ENCODE measurements around the gene GSE1. TPM values are rescaled to one million over a fixed set of nuclear protein-coding genes. Genes with fewer than 3 reads are reported as not detected.

GSE1 gene
- total RNA-seq, 2 experiments from 2014 or later: 29.6 to 30.0 TPM

- POLR2A ChIA-PET: no interaction called here
- CTCF ChIA-PET: interaction anchor here (1.4 to 1.5 kb wide), 2 partner anchors 13 to 20 kb away, joined by 4 read pairs; no protein-coding TSS in a partner anchor
Measured at GRCh38 chr16:85636234-85636812, 23.2 kb downstream of the GSE1 start.

GRCh38 chr16:85637061-85637807 is 24.1 kb downstream of the GSE1 start:
- ChIA-PET CTCF (interaction anchor here (1.1 to 1.5 kb wide), 3 partner anchors 12 to 217 kb away, joined by 3 to 4 read pairs (median 4); no protein-coding TSS in a partner anchor), POLR2A (no interaction called here)

DNA sequence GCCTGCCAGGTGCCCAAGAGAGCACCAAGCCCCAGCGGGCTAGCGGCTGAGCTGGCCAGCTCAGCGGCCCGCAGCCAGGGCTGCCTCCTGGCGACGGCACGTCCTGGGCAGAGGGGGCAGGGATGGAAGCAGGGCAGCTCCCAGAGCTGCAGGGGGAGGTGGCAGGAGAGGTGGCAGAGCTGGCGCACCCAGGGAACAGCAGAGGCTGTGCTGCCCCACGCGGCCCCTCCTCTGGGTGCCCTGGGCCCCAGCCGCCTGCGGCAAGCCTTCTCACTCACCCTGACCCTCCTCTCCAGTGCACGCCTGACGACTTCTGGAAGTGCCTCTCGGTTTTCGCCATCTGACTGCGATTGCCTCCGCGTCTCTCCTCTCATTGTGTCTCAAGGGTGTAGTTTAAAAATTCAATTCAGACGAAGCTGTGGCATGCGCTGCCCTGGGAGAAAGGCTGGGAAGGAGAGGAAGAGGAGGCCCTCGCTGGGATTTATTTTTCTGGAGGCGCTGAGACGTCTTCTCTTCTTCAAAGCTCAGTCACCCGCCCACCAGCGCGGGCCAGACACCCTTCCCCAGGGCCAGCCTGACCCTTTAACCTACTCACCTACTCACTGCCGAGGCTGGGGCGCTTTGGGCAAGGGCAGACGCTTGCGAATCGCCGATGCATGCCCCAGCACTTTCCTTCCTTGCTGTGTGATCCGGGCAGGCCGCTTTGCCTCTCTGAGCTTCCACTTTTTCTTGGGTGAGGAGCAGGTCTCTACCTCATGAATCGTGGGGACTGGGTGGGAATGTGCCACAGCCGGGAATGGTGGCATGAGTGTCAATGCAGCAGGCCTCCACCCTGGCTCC is 24.9 kb downstream of the GSE1 start:
- ChIA-PET CTCF (interaction anchor here (1.1 to 1.5 kb wide), 3 partner anchors 12 to 217 kb away, joined by 3 to 4 read pairs (median 4); no protein-coding TSS in a partner anchor), POLR2A (no interaction called here)

GRCh38 chr16:85638695-85639409 is 25.7 kb downstream of the GSE1 start:
- ChIA-PET POLR2A (no interaction called here), CTCF (no interaction called here)

- POLR2A ChIA-PET: no interaction called here
- CTCF ChIA-PET: no interaction called here
Measured at GRCh38 chr16:85639529-85640253, 26.6 kb downstream of the GSE1 start.

DNA sequence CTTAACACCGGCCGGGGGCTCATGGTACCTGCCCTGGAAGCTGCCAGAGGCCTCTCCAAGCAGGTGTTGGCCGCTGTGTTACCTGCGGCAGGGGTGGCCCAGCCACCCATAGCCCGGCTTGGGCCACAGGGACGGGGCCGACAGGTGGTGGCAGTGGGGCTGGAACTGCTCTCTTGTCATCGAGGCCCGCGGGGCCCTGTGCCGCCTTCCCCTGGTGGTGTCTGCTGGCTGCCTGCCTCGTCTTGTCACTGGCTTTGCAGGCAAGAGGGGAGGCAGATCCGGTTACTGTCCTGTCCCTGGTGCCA is 27.1 kb downstream of the GSE1 start:
- ChIA-PET CTCF (no interaction called here), POLR2A (no interaction called here)

DNA sequence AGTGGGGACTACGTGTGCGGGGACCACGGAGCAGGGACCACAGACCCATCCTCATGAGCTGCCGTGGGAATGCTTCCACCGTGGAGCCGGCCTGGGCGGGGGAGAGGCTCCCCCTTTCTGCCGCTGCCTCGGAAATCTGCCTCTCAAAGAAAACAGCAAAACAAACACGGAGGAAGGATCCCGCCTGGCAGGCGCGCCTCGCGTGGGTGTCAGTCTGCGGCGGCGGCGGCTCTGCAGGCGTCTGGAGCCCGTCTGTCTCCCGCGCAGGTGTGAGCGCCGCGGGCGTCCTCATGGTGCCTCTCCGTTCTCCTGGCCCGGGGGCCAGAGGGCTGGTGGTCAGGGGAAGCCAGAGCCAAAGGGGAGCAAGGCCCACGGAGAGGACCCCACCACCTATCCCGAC is 27.5 kb downstream of the GSE1 start:
- ChIA-PET POLR2A (no interaction called here), CTCF (no interaction called here)

GRCh38 chr16:85641305-85641704 is 28.2 kb downstream of the GSE1 start:
- POLR2A ChIA-PET: no interaction called here
- CTCF ChIA-PET: no interaction called here

- CTCF ChIA-PET: no interaction called here
- POLR2A ChIA-PET: no interaction called here
Measured at GRCh38 chr16:85641776-85642176, 28.7 kb downstream of the GSE1 start.

- ChIA-PET POLR2A (no interaction called here), CTCF (interaction anchor here (0.6 kb wide), 1 partner anchor 68 kb away, joined by 3 read pairs; no protein-coding TSS in a partner anchor)
Measured at GRCh38 chr16:85642762-85643358, 29.7 kb downstream of the GSE1 start.

GRCh38 chr16:85643631-85644030 is 30.5 kb downstream of the GSE1 start:
- CTCF ChIA-PET: no interaction called here
- POLR2A ChIA-PET: no interaction called here

DNA sequence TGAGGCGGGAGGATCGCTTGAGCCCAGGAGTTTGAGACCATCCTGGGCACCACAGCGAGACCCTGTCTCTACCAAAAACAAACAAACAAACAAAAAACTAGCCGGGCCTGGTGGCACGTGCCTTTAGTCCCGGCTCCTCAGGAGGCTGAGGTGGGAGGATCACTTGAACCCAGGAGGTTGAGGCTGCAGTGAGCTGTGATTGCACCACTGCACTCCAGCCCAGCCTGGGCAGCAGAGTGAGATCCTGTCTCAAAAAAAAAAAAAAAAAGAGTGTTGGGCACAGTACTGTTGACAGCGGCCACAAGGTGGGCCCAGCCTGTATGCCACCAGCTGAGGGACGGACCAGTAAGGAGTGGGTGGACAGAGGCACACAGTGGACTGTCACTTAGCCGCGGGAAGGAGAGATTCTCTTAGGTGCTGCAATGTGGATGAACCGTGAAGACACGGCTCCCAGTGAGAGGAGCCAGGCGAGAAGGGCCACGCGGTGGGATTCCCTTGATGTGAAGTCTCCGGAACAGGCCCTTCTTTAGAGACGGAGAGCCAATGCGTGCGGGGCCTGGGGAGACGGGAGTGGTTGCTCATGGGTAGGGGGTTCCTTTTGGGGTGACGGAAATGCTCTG is 31.1 kb downstream of the GSE1 start:
- POLR2A ChIA-PET: no interaction called here
- CTCF ChIA-PET: interaction anchor here (0.6 kb wide), 1 partner anchor 48 kb away, joined by 3 read pairs; no protein-coding TSS in a partner anchor

DNA sequence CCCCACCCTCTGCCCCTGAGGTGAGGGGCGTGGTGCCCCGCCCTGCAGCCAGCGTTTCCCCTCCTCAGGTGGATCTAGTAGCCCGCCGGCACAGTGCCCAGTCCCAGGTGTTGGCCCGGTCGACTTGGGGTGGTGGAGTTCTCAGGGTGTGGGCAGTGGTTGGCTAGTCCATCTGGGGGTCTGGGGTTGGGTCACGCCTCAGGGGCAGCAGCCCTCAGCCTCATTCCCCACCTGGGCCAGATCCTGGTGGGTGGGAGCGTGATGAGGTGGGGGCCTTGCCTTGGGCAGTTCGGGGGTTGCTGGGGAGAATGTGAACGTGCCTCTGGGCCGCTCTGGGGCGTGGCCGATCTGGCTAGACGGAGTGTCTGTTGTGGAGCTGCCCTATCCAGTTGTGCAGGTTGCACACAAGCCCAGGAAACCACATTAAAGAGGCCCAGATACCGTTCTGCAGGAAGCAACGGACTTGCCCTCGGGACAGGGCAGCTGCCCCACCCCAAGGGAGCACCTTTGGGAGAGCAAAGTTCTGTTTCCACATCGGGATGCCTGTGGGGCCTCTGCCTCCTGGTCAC is 32.0 kb downstream of the GSE1 start:
- POLR2A ChIA-PET: no interaction called here
- CTCF ChIA-PET: no interaction called here

DNA sequence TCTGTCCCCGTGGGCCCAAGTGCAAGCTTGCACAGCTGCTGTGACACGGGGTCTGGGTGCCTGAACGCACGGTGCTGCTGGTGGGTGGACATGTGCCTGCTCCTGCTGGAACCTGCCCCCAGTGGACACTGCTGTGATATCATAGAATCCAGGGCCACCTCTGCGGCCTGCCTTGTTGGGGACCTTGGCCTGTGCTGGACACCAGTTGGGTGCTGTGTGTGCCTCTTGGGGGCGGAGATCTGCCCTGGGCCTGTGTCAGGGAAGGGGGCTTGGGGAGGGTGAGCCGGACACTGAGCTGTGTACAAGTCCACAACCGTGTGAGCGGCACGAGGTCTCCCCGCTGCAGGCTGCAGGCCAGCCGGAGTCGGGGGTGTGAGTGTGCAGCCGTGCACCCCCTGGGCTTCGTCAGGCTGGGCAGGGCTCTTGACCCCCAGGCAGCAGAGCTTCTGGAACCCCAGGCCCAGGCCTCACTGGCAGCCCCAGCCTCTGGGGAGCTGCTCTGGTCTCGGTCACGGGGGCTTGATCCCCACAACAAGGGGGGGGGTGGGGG is 33.3 kb downstream of the GSE1 start:
- POLR2A ChIA-PET: no interaction called here
- CTCF ChIA-PET: no interaction called here

DNA sequence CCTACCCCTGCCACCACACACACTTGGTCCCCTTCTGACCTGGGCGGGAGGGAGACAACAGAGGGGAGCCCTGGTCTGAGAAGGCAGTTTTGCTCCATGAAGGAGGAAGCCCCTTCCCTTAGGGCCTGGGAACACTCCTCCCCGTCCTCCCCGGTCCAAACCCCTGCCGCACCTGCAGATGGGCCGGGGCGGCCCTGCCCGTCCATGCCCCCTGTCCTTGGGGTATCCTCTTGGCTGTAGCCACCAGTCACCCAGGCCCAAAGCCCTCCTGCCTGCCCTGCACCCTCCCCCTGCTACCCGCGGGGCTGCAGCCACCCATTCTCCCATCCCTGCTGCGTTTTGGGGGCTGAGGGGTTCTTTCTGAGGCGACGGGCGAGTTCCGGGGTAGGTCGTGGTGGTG is 33.9 kb downstream of the GSE1 start:
- CTCF ChIA-PET: no interaction called here
- POLR2A ChIA-PET: no interaction called here

DNA sequence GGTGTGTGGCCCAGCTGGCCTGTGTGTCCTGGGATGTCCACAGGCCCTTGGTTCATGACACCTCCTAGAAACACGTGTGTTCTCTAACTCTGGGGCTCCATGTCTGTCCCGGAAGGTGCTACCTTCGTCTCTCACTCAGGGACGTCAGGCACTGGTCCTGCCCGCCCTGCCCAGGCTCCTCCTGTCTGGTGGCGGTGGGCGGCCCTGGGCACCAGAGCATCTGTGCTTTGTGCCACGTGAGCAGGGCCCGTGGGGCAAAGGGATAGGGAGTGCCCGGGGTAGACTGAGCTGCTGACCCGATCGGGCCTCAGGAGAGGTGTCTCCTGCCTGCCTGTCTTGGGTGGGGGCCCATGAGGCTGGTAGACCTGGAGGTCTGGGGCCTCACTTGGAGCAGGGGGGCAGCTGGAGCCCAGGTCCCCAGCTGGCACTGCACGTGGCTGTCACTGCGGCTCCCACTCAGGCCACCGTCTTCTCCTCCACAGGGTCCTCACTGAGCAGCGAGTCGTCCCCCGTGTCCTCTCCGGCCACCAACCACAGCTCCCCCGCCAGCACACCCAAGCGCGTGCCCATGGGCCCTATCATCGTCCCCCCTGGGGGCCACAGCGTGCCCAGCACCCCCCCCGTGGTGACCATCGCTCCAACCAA is 35.1 kb downstream of the GSE1 start:
- ChIA-PET CTCF (interaction anchor here (1.7 kb wide), 1 partner anchor 11 kb away, joined by 7 read pairs; no protein-coding TSS in a partner anchor), POLR2A (no interaction called here)

GRCh38 chr16:85648805-85649204 is 35.7 kb downstream of the GSE1 start:
- POLR2A ChIA-PET: no interaction called here
- CTCF ChIA-PET: interaction anchor here (0.6 to 1.9 kb wide), 3 partner anchors 10 to 110 kb away, joined by 3 to 7 read pairs (median 4); no protein-coding TSS in a partner anchor

All from activated CD8-positive, alpha-beta memory T cell treated with anti-CD3 and anti-CD28 coated beads for 36 hours (primary cell).